HUDEP-2 (cell line): Measurements from ENCODE around the gene CREB5.

Experiments
- DNase-seq, 76 experiments: peaks; one replicate each; lab custom pipeline; 2025; ENCODE audit not compliant: unreplicated experiment in 76 of 76; lab: John Stamatoyannopoulos, UW

CREB5 gene

DNA sequence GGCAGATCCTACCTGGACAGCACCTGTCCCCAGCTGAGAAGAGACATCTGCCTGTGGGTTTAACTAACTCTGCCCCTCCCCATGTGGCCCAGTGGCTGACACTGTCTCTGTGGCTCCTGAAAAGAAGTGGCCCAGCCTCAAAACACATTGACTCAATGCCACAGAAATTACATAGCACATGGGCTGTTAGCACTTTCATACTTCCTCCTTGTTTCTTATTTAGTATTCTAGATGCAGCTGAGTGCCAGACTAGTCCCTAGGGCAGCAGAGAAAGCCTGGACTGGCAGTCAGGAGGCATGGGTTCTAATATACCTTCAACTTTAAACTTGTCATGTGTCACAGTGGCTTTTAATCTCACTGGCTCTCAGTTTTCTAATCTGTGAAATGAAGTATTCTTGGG, 374.8 kb downstream of the CREB5 start:
- no peak for DNase-seq

- no peak for DNase-seq
These were observed 378.1 kb downstream of the CREB5 start for GRCh38 chr7:28790467-28790866.

- DNase-seq = no peak
These were observed 380.5 kb downstream of the CREB5 start for GRCh38 chr7:28792858-28793257.

DNA sequence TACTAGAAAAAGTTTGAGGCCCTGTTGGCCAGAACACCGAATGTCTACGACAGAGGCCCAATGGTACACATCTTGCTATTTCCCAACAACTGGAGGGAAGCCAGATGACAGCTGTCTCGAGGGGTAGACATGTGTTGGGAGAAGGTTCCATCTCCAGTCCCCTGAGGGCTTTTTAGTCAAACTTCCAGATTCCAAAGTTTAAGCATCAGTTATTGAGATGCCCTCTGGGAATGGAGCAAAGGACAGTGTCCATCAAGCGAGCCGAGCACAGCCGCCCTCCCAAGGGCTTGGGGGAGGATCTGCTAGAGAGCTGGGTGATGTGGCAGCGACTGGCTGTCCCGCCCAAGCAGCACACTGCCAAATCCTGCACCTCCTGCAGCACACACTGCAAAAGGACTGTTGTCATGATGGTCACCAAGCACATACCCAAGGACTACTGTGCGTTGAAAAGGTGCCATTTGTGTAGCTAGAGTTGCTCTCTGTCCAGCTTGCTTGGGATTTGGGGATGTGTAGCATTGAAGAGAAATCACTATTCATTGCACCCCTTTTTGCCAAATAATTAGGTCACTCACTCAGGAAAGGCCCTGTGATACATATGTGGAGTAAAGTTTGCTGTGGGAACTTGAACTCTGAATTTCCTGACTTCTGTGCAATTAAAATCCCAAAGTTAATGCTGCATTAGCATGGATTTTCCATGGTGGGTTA, 381.2 kb downstream of the CREB5 start:
- DNase-seq = no peak

DNA sequence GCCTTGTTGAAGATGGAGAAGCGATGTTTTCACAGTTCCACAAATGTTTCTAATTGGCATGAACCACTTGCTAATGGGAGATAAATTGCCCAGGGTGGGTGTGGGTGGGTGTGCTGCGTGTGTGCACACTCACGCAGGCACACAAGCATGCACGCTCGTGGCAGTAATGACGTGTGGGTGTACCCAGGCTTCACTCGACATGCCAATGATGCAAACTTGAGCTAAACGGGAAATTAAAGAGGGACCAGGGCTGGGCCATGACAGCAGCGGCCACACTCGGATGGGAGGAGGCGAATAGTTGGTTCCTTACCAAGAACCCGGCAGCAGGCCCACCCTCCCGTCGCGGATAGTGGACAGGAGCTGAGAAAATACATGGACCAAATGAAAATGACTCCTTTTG, 386.0 kb downstream of the CREB5 start:
- DNase-seq = no peak

DNA sequence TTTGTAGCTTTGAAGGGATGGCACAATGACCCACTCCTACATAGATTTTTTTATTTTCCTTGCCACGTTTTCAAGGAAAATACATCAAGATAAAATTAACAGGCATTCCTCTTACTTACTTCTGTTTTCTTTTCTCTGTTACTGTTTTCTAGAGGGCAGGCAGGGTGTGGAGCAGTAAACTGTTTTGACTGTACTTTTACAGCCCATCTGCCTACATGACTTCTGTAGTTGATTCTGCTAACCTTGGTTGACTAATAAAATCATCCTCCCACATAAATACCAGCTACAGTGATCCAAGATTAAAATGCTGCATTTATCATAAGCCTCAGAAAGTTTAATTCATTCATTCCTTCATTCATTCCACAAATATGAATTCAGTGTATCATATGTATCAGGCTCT, 387.3 kb downstream of the CREB5 start:
- DNase-seq = no peak

DNA sequence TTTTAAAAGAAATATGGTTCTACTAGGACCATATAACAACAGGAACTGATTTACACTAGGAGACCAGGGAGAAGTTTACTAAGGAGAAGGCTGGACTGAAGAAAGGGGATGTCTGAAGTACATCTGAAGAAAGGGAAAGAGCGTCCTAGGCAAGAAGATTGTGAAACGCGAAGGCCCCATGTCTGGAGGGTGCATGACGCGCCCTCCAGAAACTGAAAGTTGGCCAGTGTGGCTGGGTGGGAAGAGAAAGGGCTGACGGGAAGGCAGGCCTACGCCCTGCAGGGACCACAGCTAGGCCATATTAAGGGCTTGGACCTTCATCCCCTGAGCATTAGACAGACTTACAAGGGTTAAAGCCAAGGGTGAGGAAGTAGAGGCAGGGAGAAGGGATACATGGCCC, 387.8 kb downstream of the CREB5 start:
- no peak for DNase-seq

GRCh38 chr7:28802450-28802849, 390.1 kb downstream of the CREB5 start:
- DNase-seq = no peak

GRCh38 chr7:28804157-28804556, 391.8 kb downstream of the CREB5 start:
- DNase-seq = no peak

- no peak for DNase-seq
These were observed 392.7 kb downstream of the CREB5 start for GRCh38 chr7:28804990-28805389.

DNA sequence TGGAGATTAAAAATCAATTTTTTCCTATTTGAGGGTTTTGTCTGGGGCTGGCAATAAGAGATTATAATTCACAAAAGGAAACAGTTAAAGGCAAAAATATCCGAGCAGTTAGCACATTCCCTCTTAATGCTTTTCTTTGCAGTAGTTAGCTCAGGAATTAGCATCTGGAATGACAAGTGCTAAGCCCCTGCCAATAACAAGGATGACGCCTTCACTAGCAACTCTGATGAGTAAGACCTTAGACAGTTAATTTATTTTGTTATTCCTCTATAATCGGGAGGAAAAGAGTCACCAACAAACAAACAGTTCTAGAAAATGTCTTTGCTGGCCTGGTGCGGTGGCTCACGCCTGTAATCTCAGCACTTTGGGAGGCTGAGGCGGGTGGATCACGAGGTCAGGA, 394.5 kb downstream of the CREB5 start:
- no peak for DNase-seq

DNA sequence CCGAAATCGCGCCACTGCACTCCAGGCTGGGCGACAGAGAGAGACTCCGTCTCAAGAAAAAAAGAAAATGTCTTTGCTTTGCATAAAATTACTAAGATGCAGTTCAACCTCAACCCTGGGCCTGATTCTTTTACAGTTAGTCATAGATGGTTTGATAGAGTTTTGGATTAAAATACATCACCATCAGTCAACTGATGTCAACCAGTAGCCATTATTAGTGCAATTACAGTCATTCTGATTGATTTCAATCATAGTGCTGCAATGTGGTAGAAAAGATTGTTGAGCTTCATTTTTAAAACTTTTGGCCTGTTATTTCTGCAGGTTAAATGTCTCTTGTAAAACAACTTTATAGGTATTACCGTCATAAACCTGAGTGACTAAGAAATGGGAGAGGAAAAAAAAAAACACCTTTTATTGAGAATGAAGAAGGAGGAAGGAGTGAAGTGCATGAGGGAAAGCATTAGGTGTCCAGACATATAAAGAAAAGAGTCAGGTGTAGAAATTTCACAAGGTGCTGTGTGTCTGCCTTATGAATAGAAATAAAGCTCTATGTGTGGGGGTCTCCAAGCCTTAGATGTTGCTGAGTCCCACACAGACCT, 395.2 kb downstream of the CREB5 start:
- no peak for DNase-seq

DNA sequence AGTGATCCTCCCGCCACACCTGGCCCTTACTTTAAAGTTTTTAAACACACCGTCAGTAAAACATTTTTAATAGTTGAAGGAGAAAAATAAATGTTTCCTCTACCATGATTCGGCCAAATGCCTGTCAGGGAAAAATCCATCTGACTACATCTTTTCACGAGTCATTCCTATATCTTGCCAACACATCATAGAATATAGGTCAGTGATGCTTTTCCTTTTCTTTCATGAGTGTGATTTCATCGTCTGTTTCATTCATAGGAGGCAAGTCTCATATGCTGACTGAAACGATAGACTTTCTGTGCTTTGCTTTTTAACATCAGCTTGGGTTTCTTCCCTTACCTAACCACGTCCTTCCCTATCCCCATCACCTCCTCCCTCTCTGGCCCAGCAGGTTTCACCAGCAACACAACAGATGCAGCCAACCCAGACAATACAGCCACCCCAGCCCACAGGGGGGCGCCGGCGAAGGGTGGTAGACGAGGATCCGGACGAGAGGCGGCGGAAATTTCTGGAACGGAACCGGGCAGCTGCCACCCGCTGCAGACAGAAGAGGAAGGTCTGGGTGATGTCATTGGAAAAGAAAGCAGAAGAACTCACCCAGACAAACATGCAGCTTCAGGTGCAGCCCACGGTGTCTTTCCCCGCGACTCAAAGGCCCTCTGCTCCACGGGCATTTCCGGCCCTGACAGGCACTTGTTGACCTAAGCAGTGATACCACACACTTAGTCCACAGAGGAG, 396.6 kb downstream of the CREB5 start:
- no peak for DNase-seq

GRCh38 chr7:28811008-28811407, 398.7 kb downstream of the CREB5 start:
- no peak for DNase-seq

- no peak for DNase-seq
These were observed 399.5 kb downstream of the CREB5 start for GRCh38 chr7:28811701-28812430.

- DNase-seq = no peak
These were observed 400.3 kb downstream of the CREB5 start for GRCh38 chr7:28812616-28813015.

GRCh38 chr7:28813243-28813962, 401.1 kb downstream of the CREB5 start:
- no peak for DNase-seq

DNA sequence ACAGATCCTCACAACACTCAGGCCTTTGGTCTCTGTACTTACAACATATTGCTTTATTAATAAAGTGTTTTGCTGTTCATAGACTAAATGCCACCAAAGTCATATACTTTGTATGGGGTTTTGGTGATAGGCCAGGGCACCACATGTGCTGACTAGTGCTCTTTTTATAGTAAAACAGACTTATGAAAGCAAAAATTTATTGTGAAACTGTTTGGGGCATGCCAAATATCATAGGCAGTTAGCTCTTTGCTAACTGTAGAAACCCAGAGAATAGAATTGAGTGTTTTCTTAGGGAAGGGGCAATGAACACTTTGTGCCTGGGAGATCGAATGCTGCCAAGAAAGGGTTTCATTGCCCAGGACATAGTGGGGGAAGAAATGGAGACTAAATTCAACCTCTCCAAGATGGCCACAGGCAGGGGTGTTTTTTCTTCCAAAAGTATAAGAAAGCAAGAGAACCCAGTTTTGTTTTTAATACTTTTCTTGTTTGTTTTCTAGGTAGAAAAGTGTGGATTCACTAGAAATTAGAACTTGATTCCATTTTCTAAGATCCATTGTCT, 403.1 kb downstream of the CREB5 start:
- no peak for DNase-seq

DNA sequence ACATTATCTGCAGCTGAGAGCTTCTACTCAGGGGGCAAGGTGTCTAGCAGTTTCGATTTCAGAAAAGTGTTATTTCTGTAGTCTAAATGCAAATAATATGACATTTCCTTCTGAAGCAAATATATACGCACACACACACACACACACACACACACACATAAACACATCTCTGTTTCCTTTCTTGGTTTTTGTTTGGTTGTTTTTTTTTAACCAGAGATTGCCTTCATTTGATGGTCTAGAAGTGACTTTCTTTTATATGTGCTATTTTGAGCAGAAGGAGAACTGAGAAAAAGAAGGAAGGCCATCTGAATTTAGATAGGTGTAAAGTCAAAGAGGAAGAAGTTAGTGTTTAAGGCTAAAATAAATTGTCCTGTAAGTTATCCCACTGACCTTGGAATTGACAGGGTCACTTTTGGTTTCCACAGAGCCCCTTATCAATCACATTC, 403.6 kb downstream of the CREB5 start:
- DNase-seq = no peak

DNA sequence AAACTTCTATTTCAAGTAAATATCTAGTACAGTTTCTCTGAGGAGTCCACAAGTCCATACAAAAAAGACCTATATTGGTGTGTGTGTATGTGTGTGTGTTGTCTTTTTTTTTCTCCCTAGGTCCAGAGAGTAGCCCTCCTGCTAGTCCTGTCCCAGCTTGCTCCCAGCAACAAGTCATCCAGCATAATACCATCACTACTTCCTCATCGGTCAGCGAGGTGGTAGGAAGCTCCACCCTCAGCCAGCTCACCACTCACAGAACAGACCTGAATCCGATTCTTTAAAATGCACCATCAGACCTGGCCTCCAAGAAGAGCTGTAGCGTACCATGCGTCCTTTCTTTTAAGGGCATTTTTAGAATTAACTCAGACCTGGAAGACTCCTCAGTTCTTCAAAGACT, 406.7 kb downstream of the CREB5 start:
- no peak for DNase-seq
